ENCODE results near the gene GBP6.
A peak's percentile ranks its signal among the peaks of the same experiment; 100 is the strongest.

The GBP6 gene

GRCh38 chr1:89347296-89347695 lies 16.6 kb upstream of the GBP6 start:
- DNase-seq (ENCODE audit: low spot score) = no peak
- no peak for TF ChIP-seq CTCF (IDR thresholded peaks at IDR 0.05; ENCODE audit: extremely low read depth, missing control alignments)

GRCh38 chr1:89350298-89350697 lies 13.6 kb upstream of the GBP6 start:
- peak; percentile 13 for DNase-seq (ENCODE audit: low spot score)
- no peak for TF ChIP-seq CTCF (IDR thresholded peaks at IDR 0.05; ENCODE audit: extremely low read depth, missing control alignments)

- TF ChIP-seq CTCF (IDR thresholded peaks at IDR 0.05; ENCODE audit: extremely low read depth, missing control alignments) = no peak
- no peak for DNase-seq (ENCODE audit: low spot score)
Observed at GRCh38 chr1:89351597-89352311, 12.1 kb upstream of the GBP6 start.

DNA sequence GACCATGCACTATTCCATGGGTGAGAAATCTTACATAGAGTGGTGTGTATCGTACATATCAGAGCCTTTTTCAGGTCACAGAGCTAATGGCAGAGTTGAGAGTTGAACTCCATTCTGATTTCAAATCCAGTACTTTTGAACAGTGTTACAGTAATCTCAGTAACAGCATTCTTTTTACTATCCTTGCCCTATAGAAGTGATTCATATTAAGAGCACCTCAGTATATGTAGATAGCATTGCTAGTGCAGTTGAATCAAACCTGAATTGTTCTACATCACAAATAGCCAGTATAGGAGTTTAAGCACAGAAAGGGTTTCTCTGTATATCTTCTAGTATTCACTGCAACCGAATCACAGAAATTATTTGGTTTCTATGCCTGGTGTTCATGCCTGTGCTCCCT lies 11.4 kb upstream of the GBP6 start:
- DNase-seq (ENCODE audit: low spot score) = no peak
- no peak for TF ChIP-seq CTCF (IDR thresholded peaks at IDR 0.05; ENCODE audit: extremely low read depth, missing control alignments)

DNA sequence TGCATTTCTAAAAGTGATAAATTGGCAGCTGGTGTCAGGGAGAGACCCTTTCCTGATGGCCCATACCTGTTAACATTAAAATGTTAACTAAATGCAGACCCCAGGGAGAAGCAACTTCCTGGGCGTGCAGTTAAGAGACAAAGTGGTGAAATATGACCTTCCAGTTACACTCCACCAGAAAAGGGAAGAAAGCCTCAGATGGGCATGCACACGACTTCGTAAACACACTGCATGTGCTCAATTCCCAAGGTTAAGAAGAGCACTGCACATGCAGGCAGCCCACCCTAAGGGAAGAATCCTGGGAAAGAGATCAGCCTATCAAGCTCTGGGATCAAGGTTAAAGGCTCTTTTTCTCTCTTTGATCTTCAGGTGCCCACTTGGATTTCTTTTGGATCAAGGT lies 9.7 kb upstream of the GBP6 start:
- DNase-seq (ENCODE audit: low spot score) = no peak
- TF ChIP-seq CTCF (IDR thresholded peaks at IDR 0.05; ENCODE audit: extremely low read depth, missing control alignments) = no peak

DNA sequence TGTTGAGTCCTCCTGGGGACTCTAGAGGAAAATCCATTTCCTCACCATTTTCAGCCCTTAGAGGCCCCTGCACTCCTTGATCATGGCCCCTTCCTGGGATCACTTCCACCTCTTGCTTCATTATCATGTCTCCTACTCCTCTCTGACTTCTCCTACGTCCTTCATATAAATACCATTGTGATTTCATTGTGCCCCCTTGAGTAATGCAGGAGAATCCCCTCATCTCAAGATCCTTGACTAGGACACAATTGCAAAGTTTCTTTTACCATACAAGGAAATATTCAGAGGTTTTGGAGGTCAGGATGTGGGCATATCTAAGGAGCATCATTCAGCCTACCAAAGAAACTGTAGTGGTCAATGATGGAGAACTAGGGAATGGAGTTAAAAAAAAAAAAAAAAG lies 8.8 kb upstream of the GBP6 start:
- no peak for DNase-seq (ENCODE audit: low spot score)
- no peak for TF ChIP-seq CTCF (IDR thresholded peaks at IDR 0.05; ENCODE audit: extremely low read depth, missing control alignments)

DNA sequence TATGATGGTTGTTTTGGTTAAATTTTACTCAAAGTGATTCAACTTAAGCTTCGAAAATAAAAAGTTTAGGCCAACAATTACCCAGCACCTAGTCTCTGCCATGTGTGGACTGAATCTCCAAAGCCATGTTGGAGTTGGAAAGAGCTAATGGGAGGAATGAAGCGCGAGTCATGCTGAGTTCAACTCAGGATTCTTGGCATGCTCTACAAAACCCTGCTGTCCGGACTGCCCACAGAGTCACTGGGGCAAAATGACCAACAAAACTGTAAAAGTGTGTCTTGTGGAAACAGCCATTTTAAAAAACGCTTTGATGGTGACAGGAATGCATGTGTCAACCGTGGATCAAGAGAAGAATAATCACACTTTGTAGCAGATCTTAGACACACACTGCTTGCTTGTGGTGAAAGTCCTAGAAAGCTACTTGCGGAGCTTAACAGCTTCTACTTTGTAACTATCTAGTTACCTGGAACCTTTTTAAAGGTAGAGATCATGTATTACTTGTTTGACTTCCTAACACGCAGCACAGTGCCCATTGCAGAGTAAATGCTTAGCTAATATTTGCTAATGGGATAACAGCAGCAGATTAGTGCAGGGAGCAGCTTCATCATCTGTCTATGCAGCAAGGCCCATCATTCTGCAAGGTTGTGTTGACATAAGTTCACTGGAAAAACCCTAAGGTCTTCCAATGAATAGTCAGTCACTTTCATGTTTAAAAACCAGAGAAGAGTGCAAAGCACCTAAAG lies 7.0 kb upstream of the GBP6 start:
- no peak for DNase-seq (ENCODE audit: low spot score)
- no peak for TF ChIP-seq CTCF (IDR thresholded peaks at IDR 0.05; ENCODE audit: extremely low read depth, missing control alignments)
